ENCODE results near the gene PERCC1.
"Not testable (repeated sequence)": the region's sequence is repeated elsewhere in the genome, so short reads cannot be mapped to it uniquely, and the experiment has no call there.

Gene PERCC1

DNA sequence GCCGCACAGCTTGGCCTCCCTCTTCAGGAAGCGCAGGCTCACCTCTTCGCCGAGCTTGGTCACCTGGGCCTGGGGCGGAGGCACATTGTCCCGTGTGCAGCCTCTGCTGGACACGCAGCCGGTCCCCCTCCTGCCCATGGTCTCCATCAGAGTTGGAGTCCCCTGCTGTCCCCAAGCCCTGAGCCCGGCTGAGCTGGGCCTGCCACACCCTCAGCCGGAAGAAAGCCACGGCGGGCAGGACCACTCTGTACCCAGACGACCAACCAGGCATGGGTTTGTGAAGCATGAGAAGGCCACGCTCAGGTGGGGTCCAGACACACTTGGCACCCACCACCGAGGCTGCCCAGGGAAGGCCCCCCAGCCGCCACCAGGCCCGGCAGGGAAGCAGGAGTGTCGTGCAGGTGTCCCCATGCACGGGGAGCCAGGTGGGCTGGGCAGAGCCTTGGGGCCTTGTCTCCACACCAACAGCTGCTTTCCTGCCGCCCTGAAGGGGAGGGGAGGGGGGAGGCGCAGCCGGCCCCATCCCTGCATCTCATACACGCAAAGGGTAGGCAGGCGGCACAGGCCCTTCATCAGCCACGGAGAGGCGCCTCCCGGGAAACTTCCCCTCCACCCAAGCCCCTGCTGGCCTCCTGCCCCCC is 8.3 kb downstream of the PERCC1 start:
- Histone ChIP-seq H3K4me3 (no peak overlapping the region), H3K27ac (no peak overlapping the region)
- TF ChIP-seq, protein P1, sequence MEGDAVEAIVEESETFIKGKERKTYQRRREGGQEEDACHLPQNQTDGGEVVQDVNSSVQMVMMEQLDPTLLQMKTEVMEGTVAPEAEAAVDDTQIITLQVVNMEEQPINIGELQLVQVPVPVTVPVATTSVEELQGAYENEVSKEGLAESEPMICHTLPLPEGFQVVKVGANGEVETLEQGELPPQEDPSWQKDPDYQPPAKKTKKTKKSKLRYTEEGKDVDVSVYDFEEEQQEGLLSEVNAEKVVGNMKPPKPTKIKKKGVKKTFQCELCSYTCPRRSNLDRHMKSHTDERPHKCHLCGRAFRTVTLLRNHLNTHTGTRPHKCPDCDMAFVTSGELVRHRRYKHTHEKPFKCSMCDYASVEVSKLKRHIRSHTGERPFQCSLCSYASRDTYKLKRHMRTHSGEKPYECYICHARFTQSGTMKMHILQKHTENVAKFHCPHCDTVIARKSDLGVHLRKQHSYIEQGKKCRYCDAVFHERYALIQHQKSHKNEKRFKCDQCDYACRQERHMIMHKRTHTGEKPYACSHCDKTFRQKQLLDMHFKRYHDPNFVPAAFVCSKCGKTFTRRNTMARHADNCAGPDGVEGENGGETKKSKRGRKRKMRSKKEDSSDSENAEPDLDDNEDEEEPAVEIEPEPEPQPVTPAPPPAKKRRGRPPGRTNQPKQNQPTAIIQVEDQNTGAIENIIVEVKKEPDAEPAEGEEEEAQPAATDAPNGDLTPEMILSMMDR (IDR thresholded peaks at IDR 0.05) = no peak
- no peak for DNase-seq (ENCODE audit: low spot score)

DNA sequence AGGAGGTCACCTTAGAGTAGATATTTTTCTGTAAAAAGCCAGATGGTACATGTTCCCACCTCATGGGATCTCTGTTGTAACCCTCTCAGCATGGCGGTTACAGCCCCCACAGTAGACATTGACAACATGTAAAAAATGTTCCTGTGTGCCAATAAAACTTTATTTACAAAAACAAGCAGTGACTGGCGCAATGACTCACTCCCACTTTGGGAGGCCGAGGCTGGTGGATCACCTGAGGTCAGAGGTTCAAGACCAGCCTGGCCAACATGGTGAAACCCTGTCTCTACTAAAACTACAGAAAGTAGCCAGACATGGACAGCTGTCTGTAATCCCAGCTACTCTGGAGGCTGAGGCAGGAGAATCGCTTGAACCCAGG is 8.8 kb downstream of the PERCC1 start:
- H3K4me3 ChIP-seq; H3K27ac ChIP-seq; DNase-seq (ENCODE audit: low spot score): not testable (repeated sequence)

DNA sequence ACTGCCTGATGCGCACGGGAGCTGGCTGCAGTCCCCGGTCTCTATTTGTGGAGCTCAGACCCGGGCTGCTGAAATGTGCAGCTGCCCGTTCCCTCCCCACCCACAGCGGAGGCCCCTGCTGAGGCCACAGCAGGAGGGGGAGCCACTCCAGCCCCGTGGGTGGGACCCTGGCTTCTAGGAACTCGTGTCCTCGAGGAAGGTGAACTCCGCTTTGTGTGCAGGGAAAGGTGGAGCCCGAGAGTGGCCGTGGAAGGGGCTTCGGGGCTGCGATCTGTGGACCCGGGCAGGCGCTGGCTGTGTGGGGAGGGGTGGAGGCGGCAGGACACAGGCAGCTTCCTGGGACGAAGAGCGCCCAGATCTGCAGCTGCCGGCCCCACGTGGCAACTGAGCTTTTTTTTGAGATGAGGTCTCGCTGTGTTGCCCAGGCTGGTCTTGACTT is 10.5 kb downstream of the PERCC1 start:
- no peak overlapping the region for H3K27ac ChIP-seq
- no peak overlapping the region for H3K4me3 ChIP-seq
- TF ChIP-seq, protein P1 (IDR thresholded peaks at IDR 0.05) = no peak
- DNase-seq (ENCODE audit: low spot score) = no peak

DNA sequence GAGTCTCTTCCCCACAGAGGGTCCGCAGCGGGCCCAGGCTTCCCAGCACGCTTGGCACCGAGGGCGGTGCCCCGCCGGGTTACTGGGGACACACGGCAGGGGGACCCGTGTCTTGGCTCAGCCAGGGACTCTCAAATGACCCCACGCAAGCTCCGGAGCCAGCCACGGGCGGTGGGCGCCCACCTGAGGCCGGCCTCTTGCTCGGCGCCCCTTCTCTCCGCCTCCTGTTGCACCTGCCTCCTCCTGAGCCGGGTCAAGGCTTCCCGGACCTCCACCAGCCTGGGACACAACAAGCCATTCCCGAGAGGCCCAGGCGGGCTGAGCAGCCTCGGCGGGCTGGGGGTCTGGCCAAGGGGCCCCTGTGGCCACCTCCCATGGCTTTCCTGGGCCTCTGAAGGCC is 11.8 kb downstream of the PERCC1 start:
- H3K27ac ChIP-seq = no peak overlapping the region
- TF ChIP-seq, protein P1 (IDR thresholded peaks at IDR 0.05) = no peak
- H3K4me3 ChIP-seq = no peak overlapping the region
- DNase-seq (ENCODE audit: low spot score) = no peak

DNA sequence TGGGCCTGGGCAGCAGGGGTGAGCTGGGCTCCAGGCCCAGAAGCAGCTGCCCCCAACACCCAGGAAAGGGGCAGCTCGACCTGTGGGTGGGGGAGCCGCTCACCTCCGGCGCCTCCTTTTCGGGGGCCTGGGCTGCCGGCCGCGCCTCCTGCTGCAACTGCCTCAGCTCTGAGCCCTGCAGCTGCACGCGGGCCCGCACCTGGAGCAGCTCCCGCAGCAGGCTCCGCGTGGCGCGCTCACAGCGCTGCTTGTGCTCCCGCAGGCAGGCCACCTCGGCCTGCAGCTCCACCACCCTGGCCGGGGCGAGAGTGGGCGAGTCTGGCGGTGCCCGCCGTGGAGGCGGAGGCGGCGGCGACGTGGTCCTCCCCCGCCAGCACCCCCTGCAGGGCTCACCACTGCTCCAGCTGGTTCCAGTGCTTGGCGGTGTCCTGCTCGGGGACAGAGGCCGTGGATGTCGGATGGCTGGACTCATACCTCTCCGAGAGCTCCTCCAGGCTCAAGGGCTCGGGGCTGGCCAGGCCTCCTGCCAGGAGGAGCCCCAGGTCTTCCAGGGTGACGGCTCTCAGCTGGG is 12.6 kb downstream of the PERCC1 start:
- no peak overlapping the region for H3K4me3 ChIP-seq
- no peak for DNase-seq (ENCODE audit: low spot score)
- TF ChIP-seq, protein P1 (IDR thresholded peaks at IDR 0.05) = no peak

DNA sequence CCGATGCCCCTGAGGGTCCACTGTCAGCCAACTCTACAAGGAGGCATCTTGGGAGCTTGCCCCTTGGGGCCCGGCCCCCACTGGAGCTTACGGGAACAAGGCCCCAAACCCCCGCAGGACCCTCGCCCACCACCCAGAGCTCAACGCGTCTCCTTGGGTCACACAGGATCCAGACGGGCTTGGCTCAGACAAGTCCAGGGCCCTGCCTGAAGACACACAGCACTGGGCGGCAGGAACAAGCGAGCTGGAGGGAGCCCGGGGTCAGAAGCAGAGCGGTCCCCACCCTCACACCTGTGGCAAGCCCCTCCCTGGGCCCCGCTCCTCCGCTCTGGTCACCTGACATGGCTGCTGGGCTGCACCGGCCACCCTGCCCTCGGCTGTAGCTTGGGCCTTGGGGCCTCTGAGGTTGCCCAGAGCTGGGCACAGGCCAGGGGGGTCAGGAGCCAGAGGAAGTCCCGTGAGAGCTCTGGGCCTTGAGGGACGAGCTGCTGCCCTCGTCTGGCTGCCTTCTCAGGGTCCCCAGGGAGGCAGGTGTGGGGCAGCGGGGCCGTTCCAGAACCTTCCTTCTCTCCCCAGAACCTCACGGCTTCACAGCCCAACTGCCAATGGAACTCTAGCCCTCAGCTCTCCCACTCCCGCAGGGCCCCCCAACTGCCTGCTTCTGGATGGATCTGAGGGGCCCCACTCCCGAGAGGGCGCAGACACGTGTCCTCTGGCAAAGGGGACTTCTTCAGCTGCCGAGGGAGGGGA is 13.3 kb downstream of the PERCC1 start, which contains the start of gene CCDC154:
Gene CCDC154, minus strand, starts transcription at position 577 of the 750 bp plus-strand sequence. Its CDS starts 234 bp downstream, at position 343.
- H3K27ac ChIP-seq = no peak within 1 kb of the TSS
- DNase-seq (ENCODE audit: low spot score) = no peak
- TF ChIP-seq, protein P1 (IDR thresholded peaks at IDR 0.05) = no peak

More for the DNA sequence above, 12.6 kb downstream of the PERCC1 start:
- H3K27ac ChIP-seq = no peak overlapping the region

DNA sequence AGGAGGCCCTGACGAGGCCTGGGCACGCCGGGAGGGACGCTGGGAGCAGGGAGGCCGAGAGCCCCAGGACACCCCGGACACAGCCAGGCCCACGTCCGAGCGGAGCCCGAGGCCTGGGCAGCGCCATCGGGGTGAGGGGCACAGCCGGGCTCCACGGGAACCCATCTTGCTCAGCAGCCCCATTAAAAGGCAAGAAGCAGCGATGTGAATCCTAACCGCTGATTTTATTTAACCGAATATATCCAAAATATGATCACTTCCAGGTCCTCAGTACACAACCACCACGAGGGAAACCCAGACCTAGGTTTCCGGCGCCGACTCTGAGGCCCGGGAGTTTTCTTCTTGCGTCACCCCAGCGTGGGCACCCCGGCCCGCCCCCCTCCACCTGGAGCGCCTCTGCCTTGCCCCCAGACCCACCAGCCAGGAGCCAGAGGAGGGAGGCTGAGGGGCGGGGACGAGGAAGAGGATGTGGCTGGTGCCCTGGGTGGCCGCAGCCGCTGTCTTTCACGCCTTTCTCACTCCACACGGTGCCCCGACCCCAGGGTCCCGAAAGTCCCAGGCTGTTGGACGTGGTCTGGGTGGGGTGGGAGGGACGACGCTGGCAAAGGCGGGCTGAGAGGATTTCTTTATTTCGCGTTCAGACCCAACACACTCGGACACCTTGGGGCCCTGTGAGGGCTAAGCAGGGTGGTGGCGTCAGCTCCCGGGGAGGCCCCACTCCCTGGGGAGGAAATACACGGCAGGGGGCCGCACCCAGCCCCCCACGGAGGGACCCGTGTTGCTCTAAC is 14.0 kb downstream of the PERCC1 start:
- H3K4me3 ChIP-seq = no peak overlapping the region
- DNase-seq (ENCODE audit: low spot score) = no peak
- TF ChIP-seq, protein P1 (IDR thresholded peaks at IDR 0.05) = no peak
- no peak overlapping the region for H3K27ac ChIP-seq

More for the DNA sequence above, 13.3 kb downstream of the PERCC1 start, which contains the start of gene CCDC154:
- H3K4me3 ChIP-seq = no peak within 1 kb of the TSS

All from coronary artery (tissue), 2 donors.